LoVo (cell line): ENCODE data around the gene TRIM67.
A peak's percentile ranks its signal among the peaks of the same experiment; 100 is the strongest.

ENCODE experiments used
- DNase-seq: peaks from one replicate; pipeline ENCODE4 v3.0.0-alpha.2; 2016; ENCODE audit warnings: low spot score

Gene TRIM67

DNA sequence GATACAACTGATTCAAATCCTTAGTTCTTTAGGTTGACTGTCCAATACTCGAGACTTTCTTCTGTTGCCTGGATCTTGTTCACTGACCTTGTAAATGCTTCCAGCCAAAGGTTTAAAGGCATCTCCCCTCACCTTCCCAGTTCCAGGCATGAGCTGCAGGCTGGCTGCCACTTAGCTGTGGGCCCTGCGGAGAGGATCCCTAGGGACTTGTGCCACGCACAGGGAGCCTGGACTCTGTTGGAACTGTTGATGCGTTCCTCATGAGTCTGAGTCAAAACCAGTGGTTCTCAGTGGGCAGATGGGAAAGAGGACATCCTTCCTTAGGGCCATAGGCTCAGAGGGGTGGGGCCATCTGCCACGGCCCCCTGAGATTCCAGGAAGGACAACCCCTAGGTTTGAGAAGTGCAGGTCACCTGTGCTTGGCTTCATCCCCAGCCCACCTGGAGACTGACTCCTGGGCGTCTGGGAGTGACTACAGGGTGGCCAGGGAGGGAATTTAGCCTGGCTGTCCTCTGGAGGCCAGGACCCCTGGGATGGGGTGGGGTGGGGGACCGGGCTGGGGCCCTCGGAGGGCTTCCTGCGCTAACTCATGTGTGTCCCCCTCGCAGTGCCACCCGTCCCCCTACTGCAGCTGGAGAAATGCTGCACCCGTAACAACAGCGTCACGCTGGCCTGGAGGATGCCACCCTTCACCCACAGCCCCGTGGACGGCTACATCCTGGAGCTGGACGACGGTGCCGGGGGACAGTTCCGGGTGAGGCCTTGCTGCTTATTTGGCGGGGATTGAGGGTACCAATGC is 41.6 kb downstream of the TRIM67 start:
- DNase-seq, result no peak

DNA sequence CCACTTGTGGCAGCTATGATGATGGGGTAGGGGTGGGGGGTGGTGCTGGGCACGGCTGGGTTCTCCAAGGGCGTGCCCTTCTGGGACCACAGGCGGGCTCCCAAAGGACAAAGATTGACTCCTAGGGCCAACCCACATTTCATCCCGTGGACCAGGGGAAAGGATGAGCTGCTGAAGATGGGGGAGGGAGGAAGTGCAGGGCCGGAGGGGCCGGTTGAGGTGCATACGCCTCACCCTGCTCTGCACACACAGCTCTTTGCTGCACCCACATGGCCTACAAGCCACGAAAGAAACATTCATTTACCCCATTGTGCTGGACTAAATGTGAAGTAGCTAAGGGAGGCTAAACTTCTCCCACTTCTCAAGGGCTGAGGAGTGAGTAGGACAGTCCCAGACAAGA is 45.0 kb downstream of the TRIM67 start:
- DNase-seq, result no peak

DNA sequence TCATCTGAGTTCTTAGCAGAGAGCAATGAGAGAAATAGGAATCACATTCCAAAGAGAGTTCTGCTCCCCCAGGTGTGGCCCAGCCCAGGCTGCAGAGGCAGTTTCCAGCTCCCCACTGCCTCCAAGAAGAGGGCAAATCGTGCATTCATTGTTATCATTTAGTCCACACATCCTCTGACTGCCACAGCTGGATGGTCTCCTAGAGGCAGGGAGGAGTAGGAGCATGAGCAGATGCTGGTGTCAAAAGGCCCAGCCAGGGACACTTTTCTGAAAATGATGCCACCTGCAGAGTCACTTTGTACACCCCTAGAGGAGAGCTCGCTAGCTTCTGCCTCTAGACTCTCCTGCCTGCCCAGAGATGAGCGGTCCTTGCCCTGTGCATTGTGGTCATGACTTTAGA is 45.6 kb downstream of the TRIM67 start:
- DNase-seq, result no peak

DNA sequence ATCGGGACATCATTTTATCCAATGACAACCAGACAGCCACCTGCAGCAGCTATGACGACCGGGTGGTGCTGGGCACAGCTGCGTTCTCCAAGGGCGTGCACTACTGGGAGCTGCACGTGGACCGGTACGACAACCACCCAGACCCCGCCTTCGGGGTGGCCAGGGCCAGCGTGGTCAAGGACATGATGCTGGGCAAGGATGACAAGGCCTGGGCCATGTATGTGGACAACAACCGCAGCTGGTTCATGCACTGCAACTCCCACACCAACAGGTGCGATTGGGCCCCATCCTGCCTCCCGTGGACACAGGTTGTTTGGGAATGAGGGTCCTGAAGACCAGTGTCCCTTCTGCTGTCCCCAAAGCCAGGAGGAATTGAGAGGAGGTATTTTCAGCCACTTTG is 47.1 kb downstream of the TRIM67 start:
- no peak for DNase-seq

DNA sequence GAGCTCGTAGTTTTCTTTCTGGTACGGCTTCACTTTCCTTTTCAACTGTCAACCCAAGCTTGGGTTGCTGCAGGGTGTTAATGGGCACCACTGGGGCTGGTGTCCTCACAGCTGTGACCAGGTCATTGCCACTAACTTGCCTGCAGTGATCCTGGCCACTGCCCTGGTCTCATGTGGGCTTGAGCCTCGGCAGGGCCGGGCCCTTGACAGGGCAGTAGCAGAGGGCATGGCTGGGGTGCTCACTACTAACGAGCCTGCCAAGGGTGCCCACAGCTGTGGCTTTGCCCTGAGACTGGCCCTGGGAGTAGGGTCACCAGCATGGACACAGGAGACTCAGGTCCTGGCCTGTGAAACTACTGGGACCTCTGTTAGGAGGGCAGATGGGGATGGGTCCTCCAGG is 47.7 kb downstream of the TRIM67 start:
- no peak for DNase-seq

DNA sequence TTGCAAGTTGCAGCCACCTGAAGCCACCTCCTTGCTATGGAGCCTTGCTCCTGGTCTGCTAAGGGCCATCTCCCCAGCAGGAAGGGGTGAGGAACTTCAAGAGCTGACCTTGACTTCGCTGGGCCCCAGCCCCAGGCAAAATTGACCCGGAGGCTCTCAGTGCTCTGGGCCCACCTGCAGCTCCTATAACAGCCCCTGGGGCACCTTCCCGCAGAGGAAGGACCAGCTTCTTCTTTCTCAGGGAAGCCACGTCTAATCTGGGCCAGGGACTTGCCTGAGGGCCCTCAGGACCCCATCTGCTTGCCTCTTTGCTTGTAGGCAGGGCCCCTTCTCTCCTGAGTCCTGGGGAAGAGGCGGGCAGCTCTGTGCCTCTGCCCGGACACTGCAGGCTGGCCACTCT is 48.3 kb downstream of the TRIM67 start:
- no peak for DNase-seq

DNA sequence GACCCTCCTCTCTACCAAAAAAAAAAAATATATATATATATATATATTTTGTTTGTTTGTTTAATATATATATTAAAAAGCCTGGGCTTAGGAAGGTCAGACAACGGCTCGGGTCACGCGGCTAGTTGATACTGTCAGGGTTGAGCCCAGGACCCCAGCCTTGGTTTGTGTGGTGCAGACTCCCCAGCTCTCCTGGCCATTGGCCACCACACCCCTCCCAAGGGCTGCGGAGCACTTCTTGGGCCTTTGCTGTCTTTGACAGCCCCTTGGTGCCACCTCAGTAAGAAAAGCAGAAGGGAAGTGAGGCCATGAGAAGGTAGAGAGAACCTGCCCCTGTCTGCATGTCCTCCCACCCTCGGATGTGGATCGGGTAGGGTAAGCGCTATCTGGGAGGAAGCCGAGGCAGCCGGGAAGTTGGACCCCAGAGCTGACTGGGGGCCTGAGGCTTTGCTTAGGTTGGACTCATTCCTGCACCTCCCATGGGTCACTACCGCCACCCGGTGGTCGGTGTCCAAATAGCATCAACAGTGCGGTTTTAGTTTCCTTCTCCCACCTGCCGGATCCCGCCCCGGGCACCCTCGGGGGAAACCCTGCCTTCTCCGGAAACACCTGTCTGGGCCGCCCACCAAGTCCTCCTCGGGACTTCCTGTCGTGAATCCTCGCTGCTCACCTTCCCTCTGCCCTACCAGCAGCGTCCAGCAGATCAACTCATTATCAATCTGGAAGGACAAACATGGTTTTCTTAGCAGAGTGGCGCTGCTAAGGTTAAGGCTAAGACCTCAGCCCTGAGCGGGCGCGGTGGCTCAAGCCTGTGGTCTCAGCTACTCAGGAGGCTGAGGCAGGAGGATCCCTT is 49.4 kb downstream of the TRIM67 start:
- DNase-seq, result peak; percentile 84

DNA sequence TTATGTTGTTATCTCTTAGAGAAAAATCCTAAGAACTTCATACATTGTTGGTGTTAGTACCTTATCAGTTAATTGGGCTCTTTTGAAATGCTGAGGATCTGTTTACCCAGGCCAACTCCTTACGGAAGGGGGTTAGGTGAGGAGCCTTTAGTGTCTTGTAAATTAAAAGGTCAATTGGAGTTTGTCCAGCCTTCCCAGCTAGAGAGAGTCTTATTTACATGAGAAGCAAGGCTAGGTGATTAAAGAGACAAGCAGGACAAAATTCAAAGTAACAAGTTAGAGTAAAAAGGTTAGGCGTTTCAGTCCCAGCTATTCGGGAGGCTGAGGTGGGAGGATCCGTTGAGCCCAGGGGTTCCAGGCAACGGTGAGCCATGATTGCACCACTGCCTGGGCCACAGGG is 50.4 kb downstream of the TRIM67 start:
- DNase-seq, result peak; percentile 16

DNA sequence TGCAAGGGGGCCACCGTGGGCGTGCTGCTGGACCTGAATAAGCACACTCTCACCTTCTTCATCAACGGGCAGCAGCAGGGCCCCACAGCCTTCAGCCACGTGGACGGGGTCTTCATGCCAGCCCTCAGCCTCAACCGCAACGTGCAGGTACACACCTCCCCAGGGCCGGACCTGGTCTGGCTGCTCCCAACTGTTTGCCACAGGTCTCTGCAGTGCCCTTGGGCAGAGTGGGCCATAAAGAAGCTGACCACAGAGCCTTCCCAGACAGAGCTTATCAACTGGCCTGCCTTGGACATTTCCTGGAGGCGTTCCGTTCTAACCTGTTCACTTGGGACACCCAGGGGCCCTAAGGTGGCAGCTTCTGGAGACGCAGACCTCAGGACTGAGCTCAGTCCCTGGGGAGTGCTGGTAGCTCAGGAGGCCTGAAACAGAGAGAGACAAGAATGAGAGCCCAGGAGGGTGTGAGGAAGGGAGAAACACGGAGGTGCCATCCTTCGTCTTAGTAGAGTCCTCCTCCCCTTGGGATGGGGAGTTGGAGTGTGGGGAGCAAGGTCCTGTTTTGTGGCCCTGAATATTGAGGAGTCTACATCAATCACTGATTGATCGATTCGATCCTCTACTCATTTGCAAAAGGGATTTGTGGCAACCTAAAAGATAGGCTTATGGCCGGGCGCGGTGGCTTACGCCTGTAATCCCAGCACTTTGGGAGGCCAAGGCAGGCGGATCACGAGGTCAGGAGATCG is 52.1 kb downstream of the TRIM67 start:
- no peak for DNase-seq

DNA sequence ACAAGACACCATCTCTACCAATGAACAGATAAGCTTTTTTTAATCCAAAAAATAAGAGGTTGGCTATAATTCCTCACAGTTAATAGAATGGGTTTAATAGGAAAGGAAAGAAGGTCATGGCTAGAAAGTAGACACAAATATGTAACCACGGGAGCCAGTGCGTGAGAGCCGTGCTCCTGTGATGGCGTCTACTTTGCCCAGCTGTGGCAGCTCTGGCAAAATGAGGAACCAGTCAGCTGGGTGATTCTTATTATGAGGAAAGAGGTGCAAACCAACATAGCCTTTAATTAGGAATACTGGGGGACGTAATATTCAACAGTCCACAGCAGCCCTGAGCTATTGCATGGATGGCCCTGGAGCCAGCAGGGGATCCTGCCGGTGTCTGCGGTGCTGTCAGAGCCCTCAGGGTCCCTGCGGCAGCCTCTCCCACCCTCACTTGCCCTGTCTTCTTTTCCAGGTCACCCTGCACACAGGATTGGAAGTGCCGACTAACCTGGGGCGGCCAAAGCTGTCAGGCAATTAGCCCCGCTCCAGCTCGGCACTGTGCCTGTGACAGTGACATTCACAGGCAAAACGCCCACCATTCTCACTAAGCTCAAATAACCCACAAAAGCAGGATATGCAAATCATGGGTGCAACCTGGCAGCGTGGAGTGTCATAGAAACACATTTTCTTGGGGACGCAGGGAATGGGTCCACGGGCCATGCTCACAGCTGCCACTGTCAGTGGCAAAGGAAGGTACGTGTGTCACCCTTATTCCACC is 53.2 kb downstream of the TRIM67 start:
- no peak for DNase-seq

DNA sequence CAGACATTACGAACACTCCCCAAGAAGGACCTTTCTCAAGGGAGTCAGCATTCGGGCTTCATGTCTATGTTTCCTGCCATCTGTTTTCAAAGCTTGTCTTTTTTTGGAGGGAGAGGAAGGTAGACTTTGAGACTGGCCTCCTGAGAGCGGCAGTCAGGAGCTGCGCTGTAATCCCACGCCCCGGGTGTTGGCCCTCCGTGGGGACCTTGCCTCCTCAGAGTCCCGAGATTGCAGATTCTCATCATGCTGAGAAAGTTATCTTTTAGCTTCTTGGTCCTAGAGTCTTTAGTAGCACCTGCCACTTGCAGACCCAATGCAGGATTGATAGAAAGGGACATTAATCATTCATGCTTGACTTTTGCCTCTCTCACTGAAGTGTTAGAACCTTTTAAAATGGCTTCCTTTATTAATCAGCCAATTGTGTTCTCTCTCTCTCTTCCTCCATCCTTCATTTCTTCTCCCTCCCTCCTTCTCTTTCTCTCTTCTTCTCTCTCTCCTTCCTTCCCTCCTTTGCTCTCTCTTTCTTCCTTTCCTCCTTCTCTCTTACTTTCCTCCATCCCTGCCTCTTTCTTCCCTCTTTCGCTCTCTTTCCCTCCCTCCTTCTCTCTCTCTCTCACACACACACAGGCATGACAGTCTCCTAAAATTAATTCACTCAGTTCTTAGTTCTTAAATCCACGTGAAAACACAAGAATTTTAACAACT is 54.0 kb downstream of the TRIM67 start:
- no peak for DNase-seq

DNA sequence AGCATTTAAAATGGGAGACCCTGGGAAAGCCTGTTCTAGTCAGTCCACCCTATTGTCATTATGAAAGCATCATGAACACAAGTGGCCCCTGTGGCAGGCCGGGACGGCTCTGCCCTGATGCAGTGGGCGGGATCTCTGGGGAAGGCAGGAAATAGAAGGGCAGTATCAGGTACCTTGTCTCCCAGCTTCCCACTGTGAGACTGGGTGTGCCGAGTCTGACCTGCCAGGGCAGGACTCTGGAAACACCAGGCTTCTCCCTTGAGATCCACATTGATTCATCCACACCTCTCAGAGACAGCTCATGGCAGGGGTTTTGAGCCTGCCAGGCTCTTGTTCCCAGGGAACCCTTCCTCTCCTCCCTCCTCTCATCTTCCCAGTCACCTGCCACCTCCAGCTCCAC is 54.6 kb downstream of the TRIM67 start:
- DNase-seq, result peak; percentile 72

DNA sequence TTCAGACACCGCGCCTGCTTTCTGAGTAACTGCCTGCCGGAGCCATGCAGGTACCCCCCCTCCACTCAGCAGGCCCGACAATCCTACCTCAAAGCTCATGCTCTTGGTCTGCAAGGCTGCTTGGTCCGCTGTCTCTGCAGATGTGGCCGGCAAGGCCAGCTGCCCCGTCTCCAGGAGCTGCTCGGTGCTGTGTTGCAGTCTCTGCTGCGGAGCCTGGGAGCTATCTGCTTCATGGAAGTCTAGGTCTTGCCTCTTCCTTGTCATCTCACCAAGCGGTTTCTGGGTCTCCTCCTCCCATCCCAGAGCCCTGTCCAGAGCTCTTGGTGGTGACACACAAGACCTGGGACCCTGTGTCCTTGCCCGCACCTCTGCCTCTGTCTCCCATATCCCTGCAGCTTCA is 55.2 kb downstream of the TRIM67 start:
- no peak for DNase-seq

DNA sequence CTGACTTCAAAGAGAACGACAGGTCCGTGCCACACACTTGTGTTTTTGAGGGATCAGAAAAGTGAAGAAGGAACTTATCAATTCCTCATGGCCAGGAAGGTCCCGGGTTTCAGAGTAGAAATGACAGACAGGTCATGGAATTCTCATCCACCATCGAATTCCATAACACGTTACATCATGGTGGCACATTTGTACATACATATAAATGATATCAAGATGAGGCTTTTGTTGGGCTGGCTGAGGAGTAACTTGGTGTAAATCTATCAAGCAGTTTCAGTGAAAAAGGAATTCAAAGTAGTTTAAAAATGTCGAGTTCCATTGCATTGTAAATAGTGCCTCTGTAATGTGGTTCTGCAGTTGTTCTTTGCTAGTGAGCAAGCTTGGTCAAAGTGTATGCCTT is 56.2 kb downstream of the TRIM67 start:
- DNase-seq, result no peak

DNA sequence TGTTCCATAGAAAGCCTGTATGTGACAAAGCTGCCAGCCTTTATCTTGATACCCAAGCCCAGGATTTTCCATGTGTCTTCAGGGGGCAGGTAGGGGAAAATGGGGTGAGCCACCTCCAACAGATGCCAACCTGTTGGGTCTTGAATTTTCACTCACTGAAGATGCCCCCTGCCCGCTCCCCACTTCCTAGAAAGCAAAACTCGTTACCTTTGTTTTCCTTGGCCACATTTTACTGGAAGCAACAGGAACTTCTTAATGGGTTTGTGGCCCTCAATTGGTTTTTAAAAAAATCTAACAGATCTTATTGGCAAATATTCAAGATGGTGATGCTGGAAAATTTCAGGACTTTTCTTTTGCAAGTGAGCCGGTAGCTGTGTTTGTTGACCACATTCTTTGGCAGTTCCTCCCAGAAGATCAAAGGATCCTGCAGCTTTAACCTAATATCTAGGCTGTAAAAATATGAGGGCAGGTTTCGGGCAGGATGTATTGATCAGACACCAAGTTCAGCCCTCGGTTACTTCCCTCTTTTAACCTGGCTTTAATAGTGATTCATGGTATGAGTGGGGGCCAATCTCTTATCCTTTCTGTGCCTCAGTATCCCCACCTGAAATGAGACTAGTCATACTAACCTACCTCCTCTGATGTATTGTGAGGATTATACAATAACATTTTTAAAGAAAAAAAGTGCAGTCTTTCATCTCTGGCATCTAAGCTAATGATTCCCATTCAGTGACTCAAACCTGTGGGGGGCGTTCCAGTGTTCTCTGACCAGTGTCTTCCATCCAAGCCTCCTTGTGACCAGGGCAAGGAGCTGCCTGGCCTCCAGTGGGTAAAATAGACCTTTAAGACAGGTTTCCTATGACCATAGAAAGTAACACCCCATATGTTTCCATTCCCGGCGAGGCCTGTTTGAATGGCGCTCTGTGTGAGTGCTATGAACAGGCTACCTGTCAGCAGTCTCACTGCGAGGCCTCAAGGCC is 57.9 kb downstream of the TRIM67 start:
- no peak for DNase-seq

DNA sequence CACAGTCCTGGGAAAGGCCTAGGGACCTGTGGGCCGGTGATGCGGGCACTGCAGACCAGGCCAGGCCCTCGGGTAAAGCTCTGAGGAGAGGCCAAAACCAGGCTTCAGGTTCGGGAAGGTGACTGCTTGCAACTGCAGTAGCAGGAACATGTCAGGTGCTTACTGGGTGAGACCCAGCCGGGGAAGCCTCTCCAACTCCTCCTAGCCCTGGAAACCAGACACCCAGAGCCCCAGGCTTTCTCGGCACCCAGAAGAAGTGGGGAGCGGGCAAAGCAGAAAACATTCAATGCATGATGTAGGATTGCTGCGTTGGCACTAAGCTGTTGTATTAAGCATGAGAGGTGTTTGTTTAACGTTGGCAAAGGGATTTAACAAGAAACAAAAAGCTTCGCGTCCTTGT is 58.9 kb downstream of the TRIM67 start:
- DNase-seq, result no peak

DNA sequence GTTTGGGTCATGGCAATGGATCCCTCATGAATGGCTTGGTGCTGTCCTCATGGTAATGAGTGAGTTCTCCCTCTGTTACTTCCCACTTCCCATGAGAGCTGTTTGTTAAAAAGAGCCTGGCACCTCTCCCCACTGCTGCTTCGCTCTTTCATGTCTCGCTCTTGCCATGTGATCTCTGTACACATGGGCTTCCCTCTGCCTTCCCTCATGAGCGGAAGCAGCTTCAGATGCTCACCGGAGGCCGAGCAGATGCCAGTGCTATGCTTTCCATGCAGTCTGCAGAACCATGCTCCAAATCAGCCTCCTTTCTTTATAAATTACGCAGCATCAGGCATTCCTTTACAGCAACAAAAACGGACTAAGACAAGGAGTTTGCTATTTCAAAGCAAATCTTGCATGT is 64.3 kb downstream of the TRIM67 start:
- no peak for DNase-seq

DNA sequence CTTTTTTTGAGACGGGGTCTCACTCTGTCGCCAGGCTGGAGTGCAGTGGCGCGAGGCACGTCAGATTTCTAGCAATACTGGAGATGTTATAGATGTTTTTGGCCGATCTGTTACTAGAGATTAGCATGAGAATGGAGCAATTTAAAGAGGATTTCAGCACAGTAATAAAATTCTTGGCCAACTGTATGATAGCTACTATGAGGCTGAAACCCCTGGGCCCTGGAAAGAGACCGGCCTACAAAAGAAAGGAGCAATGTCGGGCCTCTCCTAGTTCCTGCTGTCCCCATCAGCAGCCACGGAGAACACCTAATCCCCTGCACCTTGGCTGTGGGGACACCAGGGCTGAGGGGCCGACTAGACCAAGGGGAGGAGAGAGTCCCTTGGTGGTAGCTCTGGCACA is 69.7 kb downstream of the TRIM67 start:
- DNase-seq, result no peak

DNA sequence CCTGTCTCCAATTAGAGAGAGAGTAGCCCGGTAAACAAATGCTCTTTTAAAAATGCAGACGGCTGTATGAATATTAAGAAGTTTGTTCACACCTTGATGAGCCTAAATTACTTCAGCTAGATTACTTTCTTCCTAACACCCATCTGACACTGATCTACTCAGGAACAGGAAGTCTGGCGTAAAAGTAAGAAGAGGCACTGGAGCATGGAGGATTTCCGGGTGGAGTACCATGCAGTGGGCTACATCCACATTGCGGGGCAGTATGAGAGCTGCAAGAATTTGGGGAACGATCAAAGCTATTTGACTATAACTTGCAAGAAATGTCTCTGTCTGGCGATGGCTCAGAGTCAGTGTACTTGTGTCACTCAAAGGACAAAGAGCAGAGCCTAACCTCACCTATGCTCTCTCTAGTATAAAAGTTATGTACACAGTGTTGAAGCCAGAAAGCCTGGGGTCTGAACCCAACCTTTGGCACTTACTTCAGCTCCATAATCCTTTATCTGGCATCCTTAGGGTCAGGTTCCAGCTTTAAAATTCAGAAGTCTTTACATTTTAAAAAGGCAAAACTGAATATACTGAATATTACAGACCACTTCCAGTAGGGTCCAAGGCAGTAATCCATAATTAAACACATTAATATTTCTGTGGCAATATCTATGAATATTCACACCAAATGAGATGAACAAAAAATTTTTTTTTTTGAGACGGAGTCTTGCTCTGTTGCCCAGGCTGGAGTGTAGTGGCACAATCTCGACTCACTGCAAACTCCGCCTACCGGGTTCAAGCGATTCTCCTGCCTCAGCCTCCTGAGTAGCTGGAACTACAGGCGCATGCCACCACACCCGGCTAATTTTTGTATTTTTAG is 71.2 kb downstream of the TRIM67 start:
- no peak for DNase-seq
